PC-9 (cell line): Measurements from ENCODE around the gene CD1D. TPM values are rescaled to one million over a fixed set of nuclear protein-coding genes. Genes with fewer than 3 reads are reported as not detected.
"Not testable (repeated sequence)": the region's sequence is repeated elsewhere in the genome, so short reads cannot be mapped to it uniquely, and the experiment has no call there.

Experiments
- BruUV-seq: library from RNA; stranded (reverse); fragments of 400-500 nt; replicated peaks from 2 replicates; lab custom pipeline; 2021; lab: Mats Ljungman, UMichigan
- CTCF ChIA-PET: fragments of 300-600 bp; sonication (Branson Sonifier 250); formaldehyde crosslinking; loops from one replicate; lab custom pipeline; 2022; ENCODE audit warnings: antibody characterized with exemption; lab: Charles Lee
- POLR2A ChIA-PET: fragments of 300-600 bp; sonication (Branson Sonifier 250); formaldehyde crosslinking; loops from one replicate; lab custom pipeline; 2022; ENCODE audit warnings: antibody characterized with exemption; ENCODE audit not compliant: unreplicated experiment; lab: Charles Lee
- DNase-seq, 2 experiments: peaks; one replicate each; pipeline versions ENCODE4 v3.0.0 to v3.0.0-alpha.2; 2015 to 2022; ENCODE audit warnings: mixed read lengths in 1 of 2
- H2AFZ ChIP-seq: fragments of 200-600 bp; sonication (generic); 2 replicates; pipeline ENCODE4 v1.8.1; 2017; ENCODE audit warnings: antibody characterized with exemption
- H3F3A ChIP-seq: fragments of 200-600 bp; sonication (generic); 2 replicates; pipeline ENCODE4 v1.8.1; 2017; ENCODE audit warnings: antibody characterized with exemption, mild to moderate bottlenecking, low read depth; ENCODE audit not compliant: insufficient read depth
- H3K27ac ChIP-seq: fragments of 200-600 bp; sonication (generic); 2 replicates; pipeline ENCODE4 v1.6.1; 2016; ENCODE audit warnings: mixed run types
- H3K27me3 ChIP-seq: fragments of 200-600 bp; sonication (generic); 2 replicates; pipeline ENCODE4 v1.6.1; 2016; ENCODE audit warnings: low read depth, mixed run types; ENCODE audit not compliant: insufficient read depth
- H3K36me3 ChIP-seq: fragments of 200-600 bp; sonication (generic); 2 replicates; pipeline ENCODE4 v1.6.1; 2016; ENCODE audit warnings: low read depth, mixed run types
- H3K4me1 ChIP-seq: fragments of 200-600 bp; sonication (generic); replicated peaks from 2 replicates; pipeline ENCODE4 v1.6.1; 2016; ENCODE audit warnings: mixed run types; ENCODE audit not compliant: insufficient read depth
- H3K4me2 ChIP-seq: fragments of 200-600 bp; sonication (generic); 2 replicates; pipeline ENCODE4 v1.6.1; 2017; ENCODE audit warnings: mixed run types
- H3K4me3 ChIP-seq: fragments of 200-600 bp; sonication (generic); 2 replicates; pipeline ENCODE4 v1.6.1; 2016; ENCODE audit warnings: mixed run types
- H3K79me2 ChIP-seq: fragments of 200-600 bp; sonication (generic); 2 replicates; pipeline ENCODE4 v1.6.1; 2017; ENCODE audit warnings: low read depth, mixed run types
- H3K9me2 ChIP-seq: fragments of 200-600 bp; sonication (generic); 2 replicates; pipeline ENCODE4 v1.8.1; 2017; ENCODE audit warnings: mild to moderate bottlenecking; ENCODE audit not compliant: insufficient read depth
- H3K9me3 ChIP-seq: fragments of 200-600 bp; sonication (generic); 2 replicates; pipeline ENCODE4 v1.8.1; 2016; ENCODE audit warnings: low read depth; ENCODE audit not compliant: insufficient read depth
- H4K20me1 ChIP-seq: fragments of 200-600 bp; sonication (generic); 2 replicates; pipeline ENCODE4 v1.8.1; 2017; ENCODE audit not compliant: insufficient read depth
- EZH2 ChIP-seq: fragments of 200-600 bp; sonication (generic); IDR thresholded peaks from 2 replicates; pipeline ENCODE4 v1.8.0; 2017; ENCODE audit warnings: antibody characterized with exemption, low read depth
- intact Hi-C: fragments of 100-400 bp; cut with micrococcal nuclease; formaldehyde crosslinking; loops from one replicate; pipeline ENCODE4 v1.10.0; 2022; ENCODE audit not compliant: unreplicated experiment
- total RNA-seq: library from RNA; stranded (reverse); gene quantifications from 2 replicates; pipeline ENCODE4 v1.2.3, GENCODE V29; 2021
- TF ChIP-seq, protein P1 (sequence below): fragments of 200-600 bp; sonication (generic); conservative IDR thresholded peaks from 2 replicates; pipeline ENCODE4 v1.6.1; 2017; ENCODE audit warnings: mixed run types, antibody characterized with exemption, mild to moderate bottlenecking, moderate library complexity

The CD1D gene
- total RNA-seq, 1 experiment from 2014 or later, result not detected

DNA sequence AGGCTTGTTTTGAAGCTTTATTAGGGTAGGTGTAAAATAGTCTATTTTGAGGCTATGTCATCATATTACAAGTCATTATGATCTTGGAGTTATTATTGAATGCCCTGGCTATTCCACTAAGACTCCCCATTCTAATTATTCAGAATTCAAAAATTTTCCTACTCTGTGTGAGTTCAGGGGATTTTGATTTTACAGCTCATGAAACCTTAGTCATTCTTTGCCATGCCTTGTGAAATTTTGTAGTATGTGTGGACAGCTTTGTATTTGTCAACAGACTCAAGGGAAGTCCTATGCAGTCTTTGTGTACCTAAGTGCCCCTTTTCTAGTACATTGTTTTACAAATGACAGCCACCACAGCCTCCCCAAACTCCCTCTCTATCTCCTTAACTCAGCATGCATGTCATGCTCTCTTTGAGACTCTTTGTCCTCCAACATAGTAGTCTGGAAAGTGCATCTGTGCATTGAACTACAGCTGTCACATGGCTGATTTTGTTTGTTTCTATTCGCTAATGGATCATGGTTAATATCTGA, 28.0 kb downstream of the CD1D start:
- no peak overlapping the region for H3K4me2 ChIP-seq
- no peaks in the 10 kb centered on the region for H4K20me1 ChIP-seq
- TF ChIP-seq EZH2, result no peak
- TF ChIP-seq, protein P1, sequence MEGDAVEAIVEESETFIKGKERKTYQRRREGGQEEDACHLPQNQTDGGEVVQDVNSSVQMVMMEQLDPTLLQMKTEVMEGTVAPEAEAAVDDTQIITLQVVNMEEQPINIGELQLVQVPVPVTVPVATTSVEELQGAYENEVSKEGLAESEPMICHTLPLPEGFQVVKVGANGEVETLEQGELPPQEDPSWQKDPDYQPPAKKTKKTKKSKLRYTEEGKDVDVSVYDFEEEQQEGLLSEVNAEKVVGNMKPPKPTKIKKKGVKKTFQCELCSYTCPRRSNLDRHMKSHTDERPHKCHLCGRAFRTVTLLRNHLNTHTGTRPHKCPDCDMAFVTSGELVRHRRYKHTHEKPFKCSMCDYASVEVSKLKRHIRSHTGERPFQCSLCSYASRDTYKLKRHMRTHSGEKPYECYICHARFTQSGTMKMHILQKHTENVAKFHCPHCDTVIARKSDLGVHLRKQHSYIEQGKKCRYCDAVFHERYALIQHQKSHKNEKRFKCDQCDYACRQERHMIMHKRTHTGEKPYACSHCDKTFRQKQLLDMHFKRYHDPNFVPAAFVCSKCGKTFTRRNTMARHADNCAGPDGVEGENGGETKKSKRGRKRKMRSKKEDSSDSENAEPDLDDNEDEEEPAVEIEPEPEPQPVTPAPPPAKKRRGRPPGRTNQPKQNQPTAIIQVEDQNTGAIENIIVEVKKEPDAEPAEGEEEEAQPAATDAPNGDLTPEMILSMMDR, result no peak
- H3K27me3 ChIP-seq, result 0 out of 2 replicates have a peak, but pooled peaks cover 4% of the 10 kb centered on the region
- H3K79me2 ChIP-seq, result no peaks in the 10 kb centered on the region
- POLR2A ChIA-PET, result no interaction called here
- H3K4me3 ChIP-seq, result no peak overlapping the region
- CTCF ChIA-PET, result no interaction called here
- no peaks in the 10 kb centered on the region for H3F3A ChIP-seq
- H3K4me1 ChIP-seq, result no peaks in the 10 kb centered on the region
- BruUV-seq, result no TSS peak
- no peaks in the 10 kb centered on the region for H3K36me3 ChIP-seq
- no peaks in the 10 kb centered on the region for H3K9me2 ChIP-seq
- H3K9me3 ChIP-seq, result no peaks in the 10 kb centered on the region
- no peak for DNase-seq
- H2AFZ ChIP-seq, result no peak overlapping the region
- H3K27ac ChIP-seq, result no peak overlapping the region
- intact Hi-C loops, result no loop called here

DNA sequence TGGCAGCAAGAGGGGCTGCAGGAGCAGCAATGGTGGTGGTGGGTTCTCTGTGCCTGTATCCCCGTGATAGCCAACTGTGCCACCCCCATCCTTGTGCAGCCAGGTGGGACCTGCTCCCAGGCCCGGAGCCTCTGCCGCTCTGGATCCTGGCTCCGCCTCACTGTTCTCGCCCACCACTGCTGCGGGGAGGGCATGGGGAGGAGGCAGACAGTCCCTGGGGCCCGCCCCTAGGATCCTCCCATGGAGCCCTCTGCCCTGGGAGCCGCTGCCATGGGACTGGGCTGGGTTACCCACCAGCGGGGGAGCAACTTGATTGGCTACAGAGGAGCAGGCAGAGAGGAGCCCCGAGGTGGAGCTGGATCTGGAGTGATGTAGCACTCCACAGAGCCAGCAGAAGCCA, 31.6 kb downstream of the CD1D start:
- TF ChIP-seq, protein P1, result no peak
- TF ChIP-seq EZH2, result no peak
- ChIA-PET CTCF (no interaction called here), POLR2A (no interaction called here)
- H3K9me3 ChIP-seq, result no peaks in the 10 kb centered on the region
- H4K20me1 ChIP-seq, result no peaks in the 10 kb centered on the region
- no peaks in the 10 kb centered on the region for H3F3A ChIP-seq
- H3K9me2 ChIP-seq, result no peaks in the 10 kb centered on the region
- H2AFZ ChIP-seq, result no peak overlapping the region
- H3K4me2 ChIP-seq, result no peak overlapping the region
- no peaks in the 10 kb centered on the region for H3K27me3 ChIP-seq
- no peak for DNase-seq
- H3K79me2 ChIP-seq, result no peaks in the 10 kb centered on the region
- no peaks in the 10 kb centered on the region for H3K36me3 ChIP-seq
- intact Hi-C loops, result no loop called here
- no TSS peak for BruUV-seq
- H3K4me3 ChIP-seq, result no peak overlapping the region
- no peak overlapping the region for H3K27ac ChIP-seq
- no peaks in the 10 kb centered on the region for H3K4me1 ChIP-seq

DNA sequence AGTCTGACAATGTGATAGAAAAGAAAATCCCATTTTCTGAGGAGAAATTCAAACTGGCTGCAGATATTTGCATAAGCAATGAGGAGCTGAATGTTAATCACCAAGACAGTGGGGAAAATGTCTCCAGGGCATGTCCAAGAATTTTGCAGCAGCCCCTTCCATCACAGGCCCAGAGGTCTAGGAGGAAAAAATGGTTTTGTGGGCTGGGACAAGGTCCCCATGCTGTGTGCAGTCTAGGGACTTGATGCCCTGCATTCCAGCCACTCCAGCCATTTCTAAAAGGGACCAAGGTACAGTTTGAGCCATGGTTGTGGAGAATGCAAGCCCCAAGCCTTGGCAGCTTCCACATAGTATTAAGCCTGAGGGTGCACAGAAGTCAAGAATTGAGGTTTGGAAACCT, 42.8 kb downstream of the CD1D start:
- H3K36me3 ChIP-seq, H3K4me2 ChIP-seq, BruUV-seq, H4K20me1 ChIP-seq, H3K27ac ChIP-seq, H3K4me1 ChIP-seq, POLR2A ChIA-PET, H3K4me3 ChIP-seq, H3K9me2 ChIP-seq, H3F3A ChIP-seq, H3K27me3 ChIP-seq, H2AFZ ChIP-seq, DNase-seq, H3K79me2 ChIP-seq, intact Hi-C loops, H3K9me3 ChIP-seq, CTCF ChIA-PET: not testable (repeated sequence)
